Mesenchymal stem cell (in vitro differentiated cells and primary cell): ENCODE measurements around the gene PLS1.

Experiments
- DNase-seq: peaks from one replicate; pipeline ENCODE4 v3.0.0-alpha.2; 2013
- H2AFZ ChIP-seq: one replicate; pipeline ENCODE4 v1.6.1; 2013; ENCODE audit warnings: low read depth, mild to moderate bottlenecking, control low read depth, inconsistent platforms, low read length, moderate library complexity
- H2AK5ac ChIP-seq: 2 replicates; pipeline ENCODE4 v1.6.1; 2013; ENCODE audit warnings: low read length, moderate library complexity, mild to moderate bottlenecking, inconsistent platforms; ENCODE audit not compliant: severe bottlenecking
- H2BK120ac ChIP-seq: one replicate; pipeline ENCODE4 v1.6.1; 2013; ENCODE audit warnings: low read depth, mild to moderate bottlenecking, inconsistent platforms, low read length, moderate library complexity
- H2BK12ac ChIP-seq, 2 experiments: one replicate each; pipeline ENCODE4 v1.6.1; 2013; ENCODE audit warnings: inconsistent platforms in 2 of 2, low read length in 2 of 2, mild to moderate bottlenecking in 2 of 2, moderate library complexity in 2 of 2, control low read depth in 1 of 2
- H2BK15ac ChIP-seq: one replicate; pipeline ENCODE4 v1.6.1; 2013; ENCODE audit warnings: mild to moderate bottlenecking, low read depth, inconsistent platforms; ENCODE audit not compliant: poor library complexity, severe bottlenecking
- H2BK5ac ChIP-seq: 2 replicates; pipeline ENCODE4 v1.6.1; 2013; ENCODE audit warnings: low read depth, mild to moderate bottlenecking, low read length, control low read depth, inconsistent platforms; ENCODE audit not compliant: poor library complexity, severe bottlenecking
- H3K14ac ChIP-seq, 2 experiments: one replicate each; pipeline ENCODE4 v1.6.1; 2013; ENCODE audit warnings: inconsistent platforms in 2 of 2, low read length in 2 of 2, control low read depth in 1 of 2, mild to moderate bottlenecking in 1 of 2, moderate library complexity in 1 of 2
- H3K18ac ChIP-seq, 2 experiments: one replicate each; pipeline ENCODE4 v1.6.1; 2013; ENCODE audit warnings: inconsistent platforms in 2 of 2, low read length in 2 of 2, control low read depth in 1 of 2, low read depth in 1 of 2, mild to moderate bottlenecking in 1 of 2
- H3K23ac ChIP-seq, 2 experiments: one replicate each; pipeline ENCODE4 v1.6.1; 2013; ENCODE audit warnings: inconsistent platforms in 2 of 2, low read length in 2 of 2, mild to moderate bottlenecking in 2 of 2, moderate library complexity in 2 of 2, control low read depth in 1 of 2
- H3K27ac ChIP-seq: 2 replicates; pipeline ENCODE4 v1.5.1; 2013; ENCODE audit warnings: mild to moderate bottlenecking, moderate library complexity, low read length, control low read depth, inconsistent platforms; ENCODE audit not compliant: poor library complexity, severe bottlenecking
- H3K27me3 ChIP-seq, 2 experiments: 2 replicates each; pipeline versions ENCODE4 v1.6.1 to v1.7.0; 2013; ENCODE audit warnings: low read length in 2 of 2, mild to moderate bottlenecking in 2 of 2, moderate library complexity in 2 of 2, control low read depth in 1 of 2, inconsistent platforms in 1 of 2; ENCODE audit not compliant: control insufficient read depth in 1 of 2, insufficient read depth in 1 of 2
- H3K36me3 ChIP-seq, 2 experiments: 2 replicates each; pipeline versions ENCODE4 v1.6.1 to v1.7.0; 2013; ENCODE audit warnings: low read length in 2 of 2, control low read depth in 1 of 2, inconsistent platforms in 1 of 2, low read depth in 1 of 2, mild to moderate bottlenecking in 1 of 2; ENCODE audit not compliant: insufficient read depth in 2 of 2, control insufficient read depth in 1 of 2
- H3K4ac ChIP-seq, 2 experiments: one replicate each; pipeline ENCODE4 v1.6.1; 2013; ENCODE audit warnings: inconsistent platforms in 2 of 2, low read length in 2 of 2, mild to moderate bottlenecking in 2 of 2, moderate library complexity in 2 of 2, control low read depth in 1 of 2, low read depth in 1 of 2
- H3K4me1 ChIP-seq: 2 replicates; pipeline ENCODE4 v1.6.1; 2013; ENCODE audit warnings: low read depth, low read length, control low read depth; ENCODE audit not compliant: control insufficient read depth, insufficient read depth
- H3K4me2 ChIP-seq: 2 replicates; pipeline ENCODE4 v1.6.1; 2013; ENCODE audit warnings: low read length, mild to moderate bottlenecking, inconsistent platforms; ENCODE audit not compliant: poor library complexity, severe bottlenecking
- H3K4me3 ChIP-seq, 2 experiments: 2 replicates each; pipeline versions ENCODE4 v1.5.1 to v1.7.0; 2013; ENCODE audit warnings: low read length in 2 of 2, mild to moderate bottlenecking in 2 of 2, control low read depth in 1 of 2, low read depth in 1 of 2; ENCODE audit not compliant: insufficient read depth in 1 of 2
- H3K79me1 ChIP-seq: replicated peaks from 2 replicates; pipeline ENCODE4 v1.6.1; 2013; ENCODE audit warnings: mild to moderate bottlenecking, control low read depth, low read length, inconsistent platforms; ENCODE audit not compliant: poor library complexity, severe bottlenecking
- H3K9ac ChIP-seq: 2 replicates; pipeline ENCODE4 v1.7.0; 2013; ENCODE audit warnings: mild to moderate bottlenecking, low read length, moderate library complexity
- H3K9me3 ChIP-seq: 2 replicates; pipeline ENCODE4 v1.7.0; 2013; ENCODE audit warnings: mild to moderate bottlenecking, low read length; ENCODE audit not compliant: control insufficient read depth
- H4K8ac ChIP-seq: one replicate; pipeline ENCODE4 v1.6.1; 2013; ENCODE audit warnings: inconsistent platforms, mild to moderate bottlenecking, low read length, moderate library complexity
- H4K91ac ChIP-seq: one replicate; pipeline ENCODE4 v1.6.1; 2013; ENCODE audit warnings: mild to moderate bottlenecking, low read length, inconsistent platforms
- WGBS: methylation state at CpG from one replicate; pipeline ENCODE4 v1.1.7; 2013; ENCODE audit warnings: mixed read lengths; 5-methylcytosine and 5-hydroxymethylcytosine counted together

PLS1 gene

DNA sequence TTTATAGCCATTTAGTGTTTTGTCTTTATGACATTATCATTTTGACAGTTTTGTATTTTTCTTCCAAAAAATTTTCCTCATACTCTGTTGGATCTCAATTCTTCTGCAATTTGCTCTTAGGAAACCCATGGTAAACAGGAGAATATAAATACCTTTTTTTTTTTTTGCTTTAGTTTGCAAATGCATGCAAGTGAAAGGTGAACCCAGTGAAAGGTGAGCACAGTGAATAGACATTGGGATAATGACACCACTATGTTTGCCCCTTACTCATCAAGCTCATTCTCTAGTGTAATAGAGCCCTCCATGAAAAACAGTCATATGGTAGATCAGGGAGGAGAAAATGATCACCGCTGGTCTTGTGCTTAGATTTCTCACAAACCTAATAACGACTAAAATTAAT, 68.6 kb downstream of the PLS1 start:
- no peaks in the 10 kb centered on the region for H3K36me3 ChIP-seq
- H2BK12ac ChIP-seq = no peak overlapping the region
- H3K4ac ChIP-seq = no peak overlapping the region
- H3K79me1 ChIP-seq = no peaks in the 10 kb centered on the region
- no peak overlapping the region for H3K4me3 ChIP-seq
- no CpG with 5 or more reads among the region's 2 CpGs for WGBS
- DNase-seq = no peak
- no peak overlapping the region for H3K4me2 ChIP-seq
- H3K9ac ChIP-seq = no peak overlapping the region
- no peak overlapping the region for H3K18ac ChIP-seq
- H3K9me3 ChIP-seq = no peaks in the 10 kb centered on the region
- no peak overlapping the region for H2AFZ ChIP-seq
- no peak overlapping the region for H2BK15ac ChIP-seq
- H2AK5ac ChIP-seq = no peak overlapping the region
- H4K91ac ChIP-seq = no peak overlapping the region
- no peaks in the 10 kb centered on the region for H3K4me1 ChIP-seq
- no peak overlapping the region for H3K27ac ChIP-seq
- no peak overlapping the region for H3K23ac ChIP-seq
- H4K8ac ChIP-seq = no peak overlapping the region
- no peaks in the 10 kb centered on the region for H3K27me3 ChIP-seq
- H2BK5ac ChIP-seq = no peak overlapping the region
- no peak overlapping the region for H3K14ac ChIP-seq
- no peak overlapping the region for H2BK120ac ChIP-seq

DNA sequence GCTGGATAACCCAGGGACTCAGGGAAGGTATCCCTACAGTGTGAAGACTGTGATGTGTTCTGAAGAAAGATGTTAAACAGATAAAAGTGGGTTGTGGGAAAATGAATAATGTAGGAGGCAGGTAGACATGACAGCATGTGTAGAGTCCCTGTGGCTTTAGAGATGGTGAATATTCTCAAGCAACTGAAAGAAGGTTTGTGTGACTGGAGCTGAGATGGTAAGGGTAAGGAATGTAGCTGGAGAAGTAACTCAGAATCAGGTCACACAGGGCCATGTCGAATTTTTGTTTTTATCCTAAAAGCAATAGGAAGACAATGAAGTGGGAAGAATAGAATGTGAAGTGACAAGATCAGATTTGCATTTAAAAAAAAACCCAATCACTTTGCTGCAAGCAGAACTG, 73.9 kb downstream of the PLS1 start:
- Histone ChIP-seq H2BK5ac (no peak overlapping the region), H3K14ac (no peak overlapping the region), H2BK12ac (no peak overlapping the region), H3K9me3 (no peaks in the 10 kb centered on the region), H4K91ac (no peak overlapping the region), H3K18ac (no peak overlapping the region), H2AFZ (no peak overlapping the region), H3K4me2 (no peak overlapping the region), H3K9ac (no peak overlapping the region), H3K23ac (no peak overlapping the region), H4K8ac (no peak overlapping the region), H3K4ac (no peak overlapping the region), H2BK120ac (no peak overlapping the region), H3K36me3 (peaks cover 0 to 3% of the 10 kb centered on the region in 2 experiments), H3K27ac (no peak overlapping the region), H2AK5ac (no peak overlapping the region), H3K4me3 (no peak overlapping the region), H2BK15ac (no peak overlapping the region), H3K27me3 (no peaks in the 10 kb centered on the region), H3K79me1 (no peaks in the 10 kb centered on the region), H3K4me1 (no peaks in the 10 kb centered on the region)
- DNase-seq = no peak
- 56% methylated on average over 1 of the region's 1 CpG for WGBS

DNA sequence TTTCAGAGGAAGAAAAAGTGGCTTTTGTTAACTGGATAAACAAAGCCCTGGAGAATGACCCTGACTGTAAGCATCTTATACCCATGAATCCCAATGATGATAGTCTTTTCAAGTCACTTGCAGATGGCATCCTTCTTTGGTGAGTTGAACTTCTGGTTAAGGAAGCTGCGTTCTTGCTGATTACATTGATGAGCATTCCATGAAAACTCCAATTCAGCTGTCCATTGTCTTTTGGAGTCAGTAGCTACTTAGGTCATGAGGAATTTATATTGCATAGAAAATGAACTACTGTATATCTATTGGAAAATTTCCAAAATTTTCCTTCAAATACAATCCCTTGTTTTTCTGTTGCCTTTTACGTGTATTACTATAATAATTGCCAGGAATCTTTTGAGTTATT, 80.0 kb downstream of the PLS1 start:
- no peak overlapping the region for H4K91ac ChIP-seq
- no peak overlapping the region for H2BK12ac ChIP-seq
- no peak overlapping the region for H3K4me2 ChIP-seq
- no peak overlapping the region for H2AK5ac ChIP-seq
- H3K27ac ChIP-seq = no peak overlapping the region
- H3K4me3 ChIP-seq = no peak overlapping the region
- H3K27me3 ChIP-seq = no peaks in the 10 kb centered on the region
- WGBS = 100% methylated on average over 2 of the region's 2 CpGs
- no peaks in the 10 kb centered on the region for H3K9me3 ChIP-seq
- no peak overlapping the region for H3K14ac ChIP-seq
- H2AFZ ChIP-seq = no peak overlapping the region
- H2BK120ac ChIP-seq = no peak overlapping the region
- no peaks in the 10 kb centered on the region for H3K79me1 ChIP-seq
- peaks cover 0 to 3% of the 10 kb centered on the region in 2 experiments for H3K36me3 ChIP-seq
- H3K23ac ChIP-seq = no peak overlapping the region
- no peak overlapping the region for H4K8ac ChIP-seq
- no peak for DNase-seq
- no peak overlapping the region for H2BK5ac ChIP-seq
- H3K9ac ChIP-seq = no peak overlapping the region
- no peak overlapping the region for H2BK15ac ChIP-seq
- H3K18ac ChIP-seq = no peak overlapping the region
- H3K4ac ChIP-seq = no peak overlapping the region
- no peaks in the 10 kb centered on the region for H3K4me1 ChIP-seq

DNA sequence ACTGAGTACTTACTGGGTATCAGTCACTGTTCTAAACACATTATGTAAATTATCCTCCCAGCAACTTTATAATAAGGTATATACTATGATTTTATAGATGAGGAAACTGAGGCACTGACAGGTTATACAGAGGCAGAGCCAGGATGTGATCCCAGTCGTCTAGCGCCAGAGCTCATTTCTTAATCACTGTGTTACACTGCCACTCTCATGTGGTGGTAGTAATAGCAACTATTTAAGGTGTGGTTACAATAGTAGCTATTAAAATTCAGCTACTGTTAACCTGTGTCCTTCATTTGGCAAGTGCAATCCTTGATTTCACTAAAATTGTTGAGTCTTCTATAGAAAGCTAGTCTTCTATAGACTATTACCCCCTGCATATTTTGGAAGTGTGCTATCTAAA, 84.5 kb downstream of the PLS1 start:
- H3K4me3 ChIP-seq = no peak overlapping the region
- no peaks in the 10 kb centered on the region for H3K4me1 ChIP-seq
- no peaks in the 10 kb centered on the region for H3K9me3 ChIP-seq
- no peak overlapping the region for H2BK120ac ChIP-seq
- H3K79me1 ChIP-seq = no peaks in the 10 kb centered on the region
- H3K18ac ChIP-seq = no peak overlapping the region
- WGBS = 96% methylated on average over 2 of the region's 2 CpGs
- no peaks in the 10 kb centered on the region for H3K36me3 ChIP-seq
- H3K4ac ChIP-seq = no peak overlapping the region
- H3K14ac ChIP-seq = no peak overlapping the region
- H3K23ac ChIP-seq = no peak overlapping the region
- H2BK12ac ChIP-seq = no peak overlapping the region
- no peaks in the 10 kb centered on the region for H3K27me3 ChIP-seq
- H2BK5ac ChIP-seq = no peak overlapping the region
- DNase-seq = no peak
- no peak overlapping the region for H3K4me2 ChIP-seq
- no peak overlapping the region for H4K8ac ChIP-seq
- H2AK5ac ChIP-seq = no peak overlapping the region
- H2BK15ac ChIP-seq = no peak overlapping the region
- H2AFZ ChIP-seq = no peak overlapping the region
- no peak overlapping the region for H3K9ac ChIP-seq
- H4K91ac ChIP-seq = no peak overlapping the region
- no peak overlapping the region for H3K27ac ChIP-seq
